ENCODE data around the gene POFUT2. TPM values are rescaled to one million over a fixed set of nuclear protein-coding genes. Genes with fewer than 3 reads are reported as not detected.

Gene POFUT2
- total RNA-seq, 2 donors from 2014 or later = 49.0 to 73.3 TPM

DNA sequence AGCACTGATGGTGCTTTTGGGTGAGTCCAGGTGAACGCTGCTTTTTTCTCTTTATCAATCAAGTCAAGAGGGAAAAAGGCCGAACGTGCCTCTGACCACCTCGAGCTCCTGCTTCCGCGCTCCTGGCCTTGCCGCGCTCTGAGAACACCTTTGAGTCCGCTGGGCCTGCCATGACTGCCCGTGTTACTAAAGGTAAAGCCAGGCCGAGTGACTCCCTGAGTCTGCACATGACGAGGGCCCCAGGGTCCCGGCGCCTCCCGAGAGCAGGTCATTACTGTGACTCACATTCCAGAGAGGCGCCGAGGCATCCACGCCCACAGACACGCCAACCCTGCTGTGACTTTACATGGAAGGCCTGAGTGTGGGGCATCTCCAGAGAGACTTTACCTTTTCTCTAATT is 11.1 kb downstream of the POFUT2 start:
- Histone ChIP-seq H3K27ac (ENCODE audit: low read depth, low read length) (no peak overlapping the region), H3K27me3 (ENCODE audit: control insufficient read depth, insufficient read depth, low read length, poor library complexity, severe bottlenecking) (no peaks in the 10 kb centered on the region), H3K36me3 (ENCODE audit: control insufficient read depth, insufficient read depth, low read length) (peaks cover 95% of the 10 kb centered on the region), H3K9ac (ENCODE audit: extremely low read depth, low read length, poor library complexity, severe bottlenecking) (no peak overlapping the region), H3K4me1 (ENCODE audit: control insufficient read depth, insufficient read depth, low read length) (no peaks in the 10 kb centered on the region), H3K9me3 (ENCODE audit: control insufficient read depth, low read length) (peaks cover 41% of the 10 kb centered on the region), H3K4me3 (ENCODE audit: low read length) (no peak overlapping the region)
- H3K27ac Mint-ChIP-seq = no peak overlapping the region
- H3K9me3 Mint-ChIP-seq = no peaks in the 10 kb centered on the region
- no peak overlapping the region for H3K4me3 Mint-ChIP-seq
- no peaks in the 10 kb centered on the region for H3K4me1 Mint-ChIP-seq
- no peaks in the 10 kb centered on the region for H3K27me3 Mint-ChIP-seq (ENCODE audit: insufficient read depth)
- peak; percentile 32 for DNase-seq
- TF ChIP-seq, protein P1, sequence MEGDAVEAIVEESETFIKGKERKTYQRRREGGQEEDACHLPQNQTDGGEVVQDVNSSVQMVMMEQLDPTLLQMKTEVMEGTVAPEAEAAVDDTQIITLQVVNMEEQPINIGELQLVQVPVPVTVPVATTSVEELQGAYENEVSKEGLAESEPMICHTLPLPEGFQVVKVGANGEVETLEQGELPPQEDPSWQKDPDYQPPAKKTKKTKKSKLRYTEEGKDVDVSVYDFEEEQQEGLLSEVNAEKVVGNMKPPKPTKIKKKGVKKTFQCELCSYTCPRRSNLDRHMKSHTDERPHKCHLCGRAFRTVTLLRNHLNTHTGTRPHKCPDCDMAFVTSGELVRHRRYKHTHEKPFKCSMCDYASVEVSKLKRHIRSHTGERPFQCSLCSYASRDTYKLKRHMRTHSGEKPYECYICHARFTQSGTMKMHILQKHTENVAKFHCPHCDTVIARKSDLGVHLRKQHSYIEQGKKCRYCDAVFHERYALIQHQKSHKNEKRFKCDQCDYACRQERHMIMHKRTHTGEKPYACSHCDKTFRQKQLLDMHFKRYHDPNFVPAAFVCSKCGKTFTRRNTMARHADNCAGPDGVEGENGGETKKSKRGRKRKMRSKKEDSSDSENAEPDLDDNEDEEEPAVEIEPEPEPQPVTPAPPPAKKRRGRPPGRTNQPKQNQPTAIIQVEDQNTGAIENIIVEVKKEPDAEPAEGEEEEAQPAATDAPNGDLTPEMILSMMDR (conservative IDR thresholded peaks at IDR 0.05) = no peak
- peaks cover 44% of the 10 kb centered on the region for H3K36me3 Mint-ChIP-seq (ENCODE audit: low read depth)
- 94 to 97% methylated on average over 19 of the region's 19 CpGs for WGBS, 2 experiments (ENCODE audit: insufficient coverage in 1 of 2, insufficient read length in 1 of 2)

DNA sequence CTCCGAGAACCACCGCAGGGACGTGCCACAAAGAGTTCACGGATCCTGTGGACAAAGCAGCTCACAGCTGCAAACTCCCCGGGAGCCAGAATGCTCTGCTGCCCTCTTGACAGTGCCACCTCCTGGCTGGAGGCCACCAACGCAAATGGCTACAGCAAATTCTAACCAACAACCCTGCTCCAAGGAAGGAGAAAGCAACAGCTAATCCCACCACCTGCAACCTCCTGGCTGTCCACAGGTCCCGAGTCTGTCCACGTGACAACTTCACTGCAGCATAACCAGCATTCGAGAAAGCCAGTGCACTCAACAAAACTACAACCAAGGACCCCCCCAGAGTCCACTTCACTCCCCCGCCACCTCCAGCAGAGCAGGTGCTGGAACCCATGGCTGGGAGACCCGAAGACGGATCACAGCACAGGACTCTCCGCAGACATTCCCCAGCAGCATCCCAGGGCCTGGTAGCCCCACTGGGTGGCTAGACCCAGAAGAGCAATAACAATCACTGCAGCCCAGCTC is 17.3 kb downstream of the POFUT2 start:
- 94 to 95% methylated on average over 3 to 13 of the region's 13 CpGs for WGBS, 2 experiments (ENCODE audit: insufficient coverage in 1 of 2, insufficient read length in 1 of 2)
- peak; percentile 72 for DNase-seq
- Mint-ChIP-seq H3K9me3 (peaks cover 14% of the 10 kb centered on the region), H3K36me3 (ENCODE audit: low read depth) (peaks cover 31% of the 10 kb centered on the region), H3K4me1 (no peaks in the 10 kb centered on the region), H3K27me3 (ENCODE audit: insufficient read depth) (no peaks in the 10 kb centered on the region), H3K27ac (no peak overlapping the region), H3K4me3 (no peak overlapping the region)
- H3K27ac ChIP-seq (ENCODE audit: low read depth, low read length) = no peak overlapping the region
- peaks cover 57% of the 10 kb centered on the region for H3K9me3 ChIP-seq (ENCODE audit: control insufficient read depth, low read length)
- H3K36me3 ChIP-seq (ENCODE audit: control insufficient read depth, insufficient read depth, low read length) = peaks cover 78% of the 10 kb centered on the region
- peak overlapping the region; percentile 1 for H3K4me3 ChIP-seq (ENCODE audit: low read length)
- H3K9ac ChIP-seq (ENCODE audit: extremely low read depth, low read length, poor library complexity, severe bottlenecking) = no peak overlapping the region
- H3K4me1 ChIP-seq (ENCODE audit: control insufficient read depth, insufficient read depth, low read length) = no peaks in the 10 kb centered on the region
- TF ChIP-seq, protein P1 (conservative IDR thresholded peaks at IDR 0.05) = peak; percentile 52
- H3K27me3 ChIP-seq (ENCODE audit: control insufficient read depth, insufficient read depth, low read length, poor library complexity, severe bottlenecking) = no peaks in the 10 kb centered on the region

DNA sequence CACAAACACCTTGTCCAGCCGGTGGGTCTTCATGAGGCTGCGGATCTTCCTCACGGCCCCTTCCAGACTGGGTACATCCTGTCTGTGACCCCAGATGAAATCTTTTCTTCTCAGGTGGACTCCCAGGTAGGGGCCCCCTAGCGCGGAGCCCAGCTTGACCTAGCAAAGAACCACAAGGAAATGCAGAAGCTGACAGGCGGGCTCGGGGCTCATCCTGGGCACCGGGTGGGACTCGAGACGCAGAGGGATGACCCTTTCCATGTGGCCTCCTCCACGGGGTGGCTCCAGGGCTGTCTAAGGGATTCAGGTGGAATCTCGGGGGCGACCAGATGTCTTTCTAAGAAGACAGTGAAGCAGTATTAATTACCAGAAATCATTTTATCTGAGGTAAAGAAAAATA is 17.8 kb downstream of the POFUT2 start:
- Mint-ChIP-seq H3K36me3 (ENCODE audit: low read depth) (peaks cover 35% of the 10 kb centered on the region), H3K9me3 (peaks cover 14% of the 10 kb centered on the region), H3K27me3 (ENCODE audit: insufficient read depth) (no peaks in the 10 kb centered on the region), H3K4me1 (no peaks in the 10 kb centered on the region), H3K4me3 (no peak overlapping the region), H3K27ac (no peak overlapping the region)
- DNase-seq = peak; percentile 37
- TF ChIP-seq, protein P1 (conservative IDR thresholded peaks at IDR 0.05) = no peak
- 91 to 95% methylated on average over 9 to 13 of the region's 13 CpGs for WGBS, 2 experiments (ENCODE audit: insufficient coverage in 1 of 2, insufficient read length in 1 of 2)
- H3K9me3 ChIP-seq (ENCODE audit: control insufficient read depth, low read length) = peaks cover 52% of the 10 kb centered on the region
- peaks cover 73% of the 10 kb centered on the region for H3K36me3 ChIP-seq (ENCODE audit: control insufficient read depth, insufficient read depth, low read length)
- H3K4me1 ChIP-seq (ENCODE audit: control insufficient read depth, insufficient read depth, low read length) = no peaks in the 10 kb centered on the region
- peak overlapping the region; percentile 1 for H3K4me3 ChIP-seq (ENCODE audit: low read length)
- no peak overlapping the region for H3K9ac ChIP-seq (ENCODE audit: extremely low read depth, low read length, poor library complexity, severe bottlenecking)
- no peaks in the 10 kb centered on the region for H3K27me3 ChIP-seq (ENCODE audit: control insufficient read depth, insufficient read depth, low read length, poor library complexity, severe bottlenecking)
- no peak overlapping the region for H3K27ac ChIP-seq (ENCODE audit: low read depth, low read length)

Measured in endodermal cell (in vitro differentiated cells).